Measurements from ENCODE around the gene COL4A2. TPM values are rescaled to one million over a fixed set of nuclear protein-coding genes. Genes with fewer than 3 reads are reported as not detected.

The COL4A2 gene
- not detected for total RNA-seq

DNA sequence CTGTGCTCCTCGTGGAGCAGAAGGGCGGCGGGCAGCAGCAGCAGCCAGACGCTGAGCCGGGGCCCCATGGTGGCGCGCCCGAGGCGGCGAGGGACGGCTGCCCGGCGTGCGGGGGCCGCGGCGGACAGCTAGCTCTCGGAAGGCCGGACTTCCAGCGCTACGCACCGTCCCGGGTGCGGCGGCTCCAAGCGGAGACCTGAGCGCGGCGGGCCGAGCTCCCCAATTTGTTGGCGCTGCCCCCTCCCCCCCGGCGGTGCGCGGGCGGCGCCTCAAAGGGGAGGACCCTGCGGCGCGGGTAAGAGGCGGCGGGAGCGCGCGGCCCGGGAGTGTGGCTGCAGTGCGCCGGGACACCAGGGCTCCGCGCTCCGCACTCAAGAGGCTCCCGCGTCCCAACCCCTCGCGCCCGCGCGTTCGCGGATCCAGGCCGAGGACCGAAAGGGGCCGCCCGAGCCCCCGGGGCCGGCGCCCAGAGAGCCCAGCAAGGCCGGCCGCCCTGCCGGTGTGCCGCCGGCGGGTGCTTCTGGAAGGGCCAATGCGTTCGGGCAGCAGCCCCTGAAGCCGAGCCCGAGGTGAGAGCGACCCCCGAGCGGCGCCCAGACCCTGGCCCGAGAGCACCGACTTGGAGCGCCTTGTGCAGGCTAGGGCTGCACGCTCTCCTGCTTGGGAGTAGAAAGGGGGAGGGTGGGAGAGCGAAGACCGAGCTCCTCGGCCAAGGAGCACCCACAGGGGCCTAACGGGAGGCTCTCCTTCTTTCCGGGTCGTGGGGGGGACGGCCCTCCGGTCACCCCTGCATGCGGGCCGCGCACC lies at the start of gene COL4A2, which contains the start of gene COL4A1:
Gene COL4A2, plus strand, starts transcription at position 325 of the 807 bp plus-strand sequence. CDS start 620 bp downstream, outside the sequence.
Gene COL4A1, minus strand, starts transcription at position 198 of the 807 bp plus-strand sequence. Its CDS starts 130 bp downstream, at position 68.
- Mint-ChIP-seq H3K27ac (no peak within 1 kb of the TSS), H3K4me3 (no peak within 1 kb of the TSS), H3K27me3 (peaks cover 79% of the 10 kb centered on the region), H3K36me3 (ENCODE audit: low read depth) (no peaks in the 10 kb centered on the region), H3K9me3 (no peaks in the 10 kb centered on the region), H3K4me1 (peaks cover 3% of the 10 kb centered on the region)
- ChIA-PET POLR2A (no interaction called here), CTCF (no interaction called here)
- DNase-seq: no peak

DNA sequence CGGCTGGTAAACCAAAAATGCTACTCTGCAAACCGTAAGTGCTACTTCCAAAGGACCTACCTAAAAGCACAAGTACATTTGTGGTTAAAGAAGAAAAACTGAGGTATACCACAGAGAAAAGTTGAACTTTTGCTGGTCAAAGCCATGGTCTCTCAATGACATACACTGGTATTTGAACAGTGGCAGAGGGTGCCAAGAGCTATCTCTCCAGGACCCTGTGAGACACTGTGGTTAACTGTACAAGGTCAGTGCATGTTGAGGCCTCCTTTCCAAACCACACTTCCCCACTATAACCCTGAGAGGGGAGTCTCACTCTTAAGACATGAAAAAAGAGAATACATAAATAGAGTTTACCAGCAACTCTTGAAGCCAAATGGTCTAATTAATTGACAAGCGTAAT lies 49.7 kb upstream of the COL4A2 start:
- Mint-ChIP-seq H3K4me3 (no peak overlapping the region), H3K27me3 (peaks cover 5% of the 10 kb centered on the region), H3K4me1 (no peaks in the 10 kb centered on the region), H3K9me3 (peaks cover 7% of the 10 kb centered on the region), H3K36me3 (ENCODE audit: low read depth) (no peaks in the 10 kb centered on the region), H3K27ac (no peak overlapping the region)
- DNase-seq: no peak
- ChIA-PET POLR2A (no interaction called here), CTCF (no interaction called here)

DNA sequence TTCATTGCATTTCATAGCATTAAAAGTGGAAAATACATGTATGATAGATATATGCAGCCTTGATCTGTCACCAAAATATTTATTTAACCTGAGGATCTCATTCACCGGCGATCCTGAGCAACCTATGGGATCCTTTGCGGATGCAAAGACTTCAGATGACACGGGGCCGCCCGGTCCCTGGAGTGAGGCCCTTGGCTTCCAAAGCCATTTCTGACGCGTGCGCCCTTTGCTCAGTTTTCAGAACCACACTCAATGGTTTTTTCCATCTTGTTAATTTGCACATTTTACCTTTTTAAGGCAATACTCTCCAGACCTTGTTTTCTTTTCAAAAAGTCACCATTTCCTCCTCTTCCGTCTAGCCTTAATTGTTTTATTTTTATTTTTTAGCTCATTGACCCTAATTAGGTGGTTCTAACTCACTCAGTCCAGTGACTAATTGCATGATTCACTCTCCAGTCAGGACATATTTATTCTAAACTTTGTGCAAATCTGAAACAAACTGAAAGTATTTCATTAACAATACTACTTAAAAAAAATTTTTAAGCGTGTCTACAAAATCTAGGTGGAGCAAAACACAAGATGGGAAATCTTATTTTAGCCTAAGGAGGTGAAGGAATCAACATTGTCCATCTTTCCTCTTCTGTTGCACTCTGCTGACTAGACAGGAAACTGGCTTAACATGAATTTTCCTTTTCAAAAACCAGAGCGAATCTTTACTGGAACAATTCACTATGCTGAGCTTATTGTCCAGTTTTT lies 48.0 kb upstream of the COL4A2 start:
- POLR2A ChIA-PET: no interaction called here
- no peaks in the 10 kb centered on the region for H3K4me1 Mint-ChIP-seq
- DNase-seq: no peak
- peaks cover 7% of the 10 kb centered on the region for H3K9me3 Mint-ChIP-seq
- no peak overlapping the region for H3K27ac Mint-ChIP-seq
- H3K36me3 Mint-ChIP-seq (ENCODE audit: low read depth): no peaks in the 10 kb centered on the region
- H3K4me3 Mint-ChIP-seq: no peak overlapping the region
- peaks cover 5% of the 10 kb centered on the region for H3K27me3 Mint-ChIP-seq
- CTCF ChIA-PET: no interaction called here

DNA sequence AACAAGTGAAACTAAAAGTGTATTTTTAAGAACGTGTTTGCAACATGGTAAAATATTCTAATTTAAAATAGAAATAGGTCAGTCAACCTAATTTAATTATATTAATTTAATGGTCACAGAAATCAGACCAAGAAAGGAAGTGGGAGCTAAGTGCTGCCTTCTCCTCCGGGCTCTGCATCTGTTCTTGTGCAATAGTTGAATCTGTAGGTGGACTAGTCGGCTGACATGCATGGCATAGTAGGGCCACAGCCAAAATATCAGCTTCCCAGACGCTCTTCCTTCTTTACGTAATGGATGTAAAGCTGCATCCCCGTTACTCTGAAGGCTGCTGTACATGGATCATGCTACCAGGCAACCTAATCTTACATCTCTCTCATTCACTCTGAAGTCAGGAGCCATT lies 47.4 kb upstream of the COL4A2 start:
- no peaks in the 10 kb centered on the region for H3K4me1 Mint-ChIP-seq
- no peak overlapping the region for H3K27ac Mint-ChIP-seq
- CTCF ChIA-PET: no interaction called here
- peaks cover 5% of the 10 kb centered on the region for H3K9me3 Mint-ChIP-seq
- peaks cover 6% of the 10 kb centered on the region for H3K27me3 Mint-ChIP-seq
- DNase-seq: no peak
- H3K36me3 Mint-ChIP-seq (ENCODE audit: low read depth): no peaks in the 10 kb centered on the region
- POLR2A ChIA-PET: no interaction called here
- H3K4me3 Mint-ChIP-seq: no peak overlapping the region

DNA sequence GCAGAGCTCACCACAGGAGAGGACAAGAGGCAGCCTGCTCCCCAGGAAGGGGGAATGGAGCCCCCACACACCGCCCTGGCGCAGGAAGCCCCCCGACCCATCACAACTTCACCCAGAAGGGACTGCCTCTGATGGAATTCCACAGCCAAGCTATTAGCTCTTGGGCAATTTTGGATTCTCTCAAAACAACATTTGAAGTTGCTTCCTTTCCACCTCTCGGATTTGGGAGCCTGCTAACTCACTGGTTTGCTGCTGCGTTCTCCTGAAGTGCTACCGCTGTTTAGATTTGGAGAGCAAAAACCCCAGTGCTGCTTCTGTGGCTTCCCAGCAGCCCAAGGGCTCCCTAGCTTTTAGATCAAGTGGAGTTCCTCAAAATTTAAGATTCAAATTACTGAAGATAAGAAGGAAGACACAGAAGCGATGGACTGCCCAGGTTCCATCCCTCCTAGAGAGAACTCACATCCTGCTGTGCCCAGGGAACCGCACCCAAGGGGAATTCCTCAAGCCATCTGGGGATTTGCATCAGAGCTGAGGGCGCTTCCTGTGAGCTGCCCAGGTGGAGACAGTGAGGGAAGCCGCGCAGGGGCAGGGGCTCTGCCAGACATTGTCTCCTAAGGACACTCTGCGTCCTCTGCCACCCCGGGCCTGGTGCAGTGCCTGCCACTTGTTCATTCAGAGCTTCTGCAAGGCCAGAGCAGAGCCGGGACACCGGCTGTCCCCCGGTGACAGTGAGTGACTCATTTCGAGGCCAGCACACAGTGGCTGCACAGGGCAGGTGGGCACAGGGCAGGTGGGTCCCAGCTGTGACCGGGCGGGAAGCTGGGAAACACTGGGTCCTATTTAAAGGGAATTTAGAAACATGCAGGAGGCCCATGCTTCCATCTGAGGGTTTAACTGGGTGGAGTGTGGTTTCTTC lies 45.7 kb upstream of the COL4A2 start:
- no peaks in the 10 kb centered on the region for H3K9me3 Mint-ChIP-seq
- H3K27ac Mint-ChIP-seq: no peak overlapping the region
- peaks cover 12% of the 10 kb centered on the region for H3K27me3 Mint-ChIP-seq
- H3K4me3 Mint-ChIP-seq: no peak overlapping the region
- no peaks in the 10 kb centered on the region for H3K36me3 Mint-ChIP-seq (ENCODE audit: low read depth)
- no peak for DNase-seq
- no peaks in the 10 kb centered on the region for H3K4me1 Mint-ChIP-seq
- CTCF ChIA-PET: no interaction called here
- POLR2A ChIA-PET: no interaction called here

DNA sequence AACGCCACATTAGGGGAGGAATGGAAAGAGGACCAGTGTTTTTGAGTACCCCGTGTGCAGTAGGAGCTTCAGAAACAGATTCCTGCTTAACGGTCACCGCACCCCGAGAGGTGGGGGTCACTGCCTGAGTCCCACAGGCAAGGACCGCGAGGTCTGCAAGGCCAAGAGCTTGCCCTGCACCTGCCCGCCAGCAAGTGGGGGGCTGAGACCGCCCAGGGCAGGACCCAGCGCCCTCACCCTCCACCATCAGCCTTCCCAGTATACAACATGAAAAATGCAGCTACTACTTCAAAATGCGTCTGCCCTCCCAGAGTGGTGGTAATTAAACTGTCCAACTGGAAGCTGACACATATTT lies 45.0 kb upstream of the COL4A2 start:
- peaks cover 14% of the 10 kb centered on the region for H3K27me3 Mint-ChIP-seq

DNA sequence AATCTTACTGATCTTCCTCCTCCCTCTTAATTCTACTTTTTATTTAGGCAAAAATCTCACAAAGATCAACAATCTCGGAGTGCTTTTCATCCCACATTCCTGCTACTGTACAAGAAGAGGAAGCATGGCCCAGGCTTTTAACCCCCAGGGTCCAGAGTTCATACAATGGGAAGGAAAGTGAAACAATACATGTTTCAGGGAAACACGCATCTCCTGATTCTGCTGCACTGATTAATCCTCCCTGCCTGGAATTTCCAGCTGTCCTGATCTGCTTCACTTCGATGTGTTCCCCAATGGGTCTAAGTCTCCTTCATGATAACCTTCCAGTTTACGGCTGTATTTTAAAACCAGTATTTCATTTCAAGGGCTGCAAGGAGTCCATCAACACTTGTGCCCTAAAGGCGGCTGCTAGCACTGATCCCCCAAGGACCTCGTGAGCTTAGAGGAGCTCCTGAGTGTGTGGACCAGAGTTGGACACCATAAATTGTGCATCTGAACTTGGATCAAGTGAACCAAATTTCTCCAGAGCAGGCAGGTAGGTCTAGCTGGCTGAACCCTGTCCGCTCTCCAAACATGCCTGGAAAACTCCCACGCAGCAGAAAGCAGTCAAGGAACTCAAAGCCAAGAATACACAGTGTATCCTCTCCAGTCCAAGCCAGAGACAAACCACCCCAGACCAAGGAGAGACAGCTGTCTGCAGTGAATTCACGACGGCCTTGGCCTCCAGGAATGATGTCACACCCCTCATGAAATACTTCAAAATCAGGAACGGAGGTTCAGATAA lies 44.4 kb upstream of the COL4A2 start:
- H3K9me3 Mint-ChIP-seq: no peaks in the 10 kb centered on the region
- POLR2A ChIA-PET: no interaction called here
- DNase-seq: no peak
- no peaks in the 10 kb centered on the region for H3K4me1 Mint-ChIP-seq
- H3K4me3 Mint-ChIP-seq: no peak overlapping the region
- no peaks in the 10 kb centered on the region for H3K36me3 Mint-ChIP-seq (ENCODE audit: low read depth)
- peaks cover 14% of the 10 kb centered on the region for H3K27me3 Mint-ChIP-seq
- no peak overlapping the region for H3K27ac Mint-ChIP-seq
- CTCF ChIA-PET: no interaction called here

More for the DNA sequence above, 45.0 kb upstream of the COL4A2 start:
- no peak overlapping the region for H3K4me3 Mint-ChIP-seq
- no peak overlapping the region for H3K27ac Mint-ChIP-seq
- ChIA-PET CTCF (no interaction called here), POLR2A (no interaction called here)
- no peak for DNase-seq
- H3K4me1 Mint-ChIP-seq: no peaks in the 10 kb centered on the region
- H3K9me3 Mint-ChIP-seq: no peaks in the 10 kb centered on the region
- H3K36me3 Mint-ChIP-seq (ENCODE audit: low read depth): no peaks in the 10 kb centered on the region

DNA sequence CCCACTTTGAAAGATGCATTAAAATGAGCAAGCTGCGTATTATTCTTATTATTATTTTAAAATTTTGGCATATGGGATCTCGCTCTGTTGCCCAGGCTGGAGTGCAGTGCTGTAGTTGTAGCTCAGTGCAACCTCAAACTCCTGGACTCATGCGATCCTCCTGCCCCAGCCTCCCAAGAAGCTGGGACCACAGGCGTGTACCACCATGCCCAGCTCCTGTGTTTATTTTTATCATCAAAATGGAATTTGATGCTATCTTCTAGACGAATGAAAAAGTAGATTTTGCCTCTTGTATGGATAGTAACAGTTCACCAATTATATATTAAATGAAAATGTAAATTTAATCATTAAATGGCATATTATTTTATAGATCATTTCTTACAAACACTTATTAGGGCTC lies 43.7 kb upstream of the COL4A2 start:
- H3K9me3 Mint-ChIP-seq: no peaks in the 10 kb centered on the region
- H3K36me3 Mint-ChIP-seq (ENCODE audit: low read depth): no peaks in the 10 kb centered on the region
- no peak for DNase-seq
- H3K4me3 Mint-ChIP-seq: no peak overlapping the region
- ChIA-PET CTCF (no interaction called here), POLR2A (no interaction called here)
- H3K27me3 Mint-ChIP-seq: peaks cover 14% of the 10 kb centered on the region
- no peak overlapping the region for H3K27ac Mint-ChIP-seq
- no peaks in the 10 kb centered on the region for H3K4me1 Mint-ChIP-seq

DNA sequence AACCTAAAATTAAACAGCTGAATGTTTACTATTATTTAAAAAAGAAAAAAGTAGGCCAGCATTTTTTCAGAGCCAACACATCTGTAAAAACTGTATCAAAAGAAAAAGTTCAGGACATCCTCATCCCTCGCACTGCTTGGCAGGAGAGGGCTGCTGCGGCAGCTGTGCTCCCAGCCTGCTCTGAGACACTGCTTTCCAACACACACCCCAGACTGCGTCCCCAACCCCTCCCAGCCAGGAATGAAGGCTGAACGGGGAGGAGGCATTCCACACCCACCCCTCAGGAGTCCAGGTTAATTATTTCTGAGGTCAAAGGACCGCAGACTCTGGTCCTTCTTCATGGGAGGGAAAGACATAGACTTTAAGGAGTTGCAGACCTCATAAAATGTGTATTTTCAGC lies 43.2 kb upstream of the COL4A2 start:
- Mint-ChIP-seq H3K27me3 (peaks cover 14% of the 10 kb centered on the region), H3K36me3 (ENCODE audit: low read depth) (no peaks in the 10 kb centered on the region), H3K4me1 (no peaks in the 10 kb centered on the region), H3K27ac (no peak overlapping the region), H3K9me3 (no peaks in the 10 kb centered on the region), H3K4me3 (no peak overlapping the region)
- CTCF ChIA-PET: interaction anchor here (1.1 kb wide), 1 partner anchor 13 kb away, joined by 3 read pairs; no protein-coding TSS in a partner anchor
- POLR2A ChIA-PET: no interaction called here
- DNase-seq: no peak

DNA sequence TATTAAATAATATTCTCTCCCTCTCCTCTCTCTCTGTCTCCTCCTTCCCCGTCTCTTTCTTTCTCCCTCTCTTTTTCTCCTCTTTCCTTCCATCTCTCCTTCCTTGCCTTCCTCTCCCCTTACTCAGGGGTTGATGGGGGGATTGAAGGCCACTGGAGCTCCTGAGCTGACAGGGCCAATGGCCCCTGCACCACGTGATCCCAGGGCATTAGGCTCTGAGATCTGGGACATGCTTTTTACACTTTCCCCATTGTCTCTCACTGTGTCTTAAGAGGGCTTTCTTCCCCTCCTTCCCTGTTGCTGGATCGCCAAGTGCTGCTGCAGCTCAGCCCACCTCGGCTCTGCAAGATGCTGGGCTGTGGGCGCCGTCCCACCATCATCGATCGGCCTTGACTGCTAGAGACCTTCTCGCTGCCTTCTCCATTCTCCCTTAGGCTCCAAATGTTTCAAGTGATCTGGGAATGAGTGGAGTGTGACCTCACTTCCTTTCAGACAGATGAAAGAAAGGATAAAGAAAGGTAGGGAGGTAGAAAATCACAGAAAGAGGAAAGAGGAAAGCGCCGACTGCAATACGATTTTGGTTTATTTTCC lies 42.3 kb upstream of the COL4A2 start:
- DNase-seq: no peak
- Mint-ChIP-seq H3K27me3 (peaks cover 11% of the 10 kb centered on the region), H3K4me1 (no peaks in the 10 kb centered on the region), H3K4me3 (no peak overlapping the region), H3K27ac (no peak overlapping the region), H3K36me3 (ENCODE audit: low read depth) (no peaks in the 10 kb centered on the region), H3K9me3 (no peaks in the 10 kb centered on the region)
- CTCF ChIA-PET: interaction anchor here (1.1 kb wide), 1 partner anchor 14 kb away, joined by 3 read pairs; no protein-coding TSS in a partner anchor
- POLR2A ChIA-PET: no interaction called here

DNA sequence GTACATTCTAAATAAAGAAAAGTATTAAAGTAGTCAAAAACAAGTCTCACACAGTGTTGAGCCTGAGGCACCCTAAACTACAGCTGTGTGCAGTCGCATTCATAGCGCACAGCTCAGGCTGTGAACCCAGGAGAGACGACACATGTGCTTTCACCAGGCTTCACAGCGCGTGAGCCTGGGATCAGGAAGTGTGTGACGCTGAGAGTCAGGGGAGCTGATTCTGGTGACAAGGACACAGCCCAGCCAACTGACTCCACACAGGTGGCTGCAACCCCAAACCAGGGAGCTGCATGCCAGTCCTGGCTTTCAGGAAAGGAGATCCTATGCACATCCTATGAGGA lies 41.8 kb upstream of the COL4A2 start:
- Mint-ChIP-seq H3K36me3 (ENCODE audit: low read depth) (no peaks in the 10 kb centered on the region), H3K27me3 (peaks cover 14% of the 10 kb centered on the region), H3K9me3 (no peaks in the 10 kb centered on the region), H3K27ac (no peak overlapping the region), H3K4me1 (no peaks in the 10 kb centered on the region), H3K4me3 (no peak overlapping the region)
- ChIA-PET POLR2A (interaction anchor here (0.7 kb wide), 1 partner anchor 1306 kb away, joined by 4 read pairs; no protein-coding TSS in a partner anchor), CTCF (interaction anchor here (1.1 kb wide), 1 partner anchor 15 kb away, joined by 3 read pairs; no protein-coding TSS in a partner anchor)
- DNase-seq: no peak

Data from activated CD4-positive, alpha-beta T cell treated with anti-CD3 and anti-CD28 coated beads, Interleukin-2, amount 10 ng/mL, durations not matched to agents 7 days and 5 days (primary cell).